NCI-H69 (cell line): ENCODE data around the gene ASB14.

Source experiments
- DNase-seq: peaks from one replicate; lab custom pipeline; 2025; lab: John Stamatoyannopoulos, UW

The ASB14 gene

GRCh38 chr3:57261119-57261518, 31.4 kb downstream of the ASB14 start:
- no peak for DNase-seq

GRCh38 chr3:57257678-57258077, 34.8 kb downstream of the ASB14 start:
- no peak for DNase-seq

GRCh38 chr3:57256844-57257243, 35.6 kb downstream of the ASB14 start:
- no peak for DNase-seq

- DNase-seq = no peak
These were observed 40.1 kb downstream of the ASB14 start for GRCh38 chr3:57252404-57252803.

GRCh38 chr3:57244946-57245345, 47.5 kb downstream of the ASB14 start:
- DNase-seq = no peak

GRCh38 chr3:57234613-57235575, 57.6 kb downstream of the ASB14 start:
- DNase-seq = no peak

GRCh38 chr3:57233799-57234198, 58.7 kb downstream of the ASB14 start:
- no peak for DNase-seq

- no peak for DNase-seq
These were observed 62.5 kb downstream of the ASB14 start for GRCh38 chr3:57230006-57230405.

GRCh38 chr3:57227930-57228751, 64.3 kb downstream of the ASB14 start:
- peak; percentile 46 for DNase-seq

GRCh38 chr3:57227204-57227929, 65.1 kb downstream of the ASB14 start, which contains the start of gene APPL1:
Gene APPL1 (plus strand): TSS chr3:57227729. CDS start chr3:57227884, 155 bp downstream.
- peak; percentile 93 for DNase-seq

GRCh38 chr3:57226176-57226575, 66.3 kb downstream of the ASB14 start:
- DNase-seq = no peak

- no peak for DNase-seq
These were observed 67.6 kb downstream of the ASB14 start for GRCh38 chr3:57224856-57225255.

- DNase-seq = peak; percentile 18
These were observed 70.6 kb downstream of the ASB14 start for GRCh38 chr3:57221883-57222282.
